KMS-11 (cell line): ENCODE results near the gene CENPX.

Experiments used
- H2AFZ ChIP-seq: fragments of 200-600 bp; sonication (generic); 2 replicates; pipeline ENCODE4 v1.6.1; 2016; ENCODE audit warnings: antibody characterized with exemption, mixed run types, low read depth
- H3K27ac ChIP-seq: fragments of 200-600 bp; sonication (generic); 2 replicates; pipeline ENCODE4 v1.6.1; 2016; ENCODE audit warnings: mild to moderate bottlenecking, mixed run types
- H3K27me3 ChIP-seq: fragments of 200-600 bp; sonication (generic); 2 replicates; pipeline ENCODE4 v1.6.1; 2017; ENCODE audit warnings: mild to moderate bottlenecking, low read depth, mixed run types, moderate library complexity; ENCODE audit not compliant: insufficient read depth
- H3K36me3 ChIP-seq: fragments of 200-600 bp; sonication (generic); 2 replicates; pipeline ENCODE4 v1.6.1; 2017; ENCODE audit warnings: mild to moderate bottlenecking, mixed run types; ENCODE audit not compliant: insufficient read depth
- H3K4me1 ChIP-seq: fragments of 200-600 bp; sonication (generic); 2 replicates; pipeline ENCODE4 v1.6.1; 2016; ENCODE audit warnings: mild to moderate bottlenecking, low read depth, mixed run types; ENCODE audit not compliant: poor library complexity, severe bottlenecking
- H3K4me2 ChIP-seq: fragments of 200-600 bp; sonication (generic); 2 replicates; pipeline ENCODE4 v1.7.0; 2016; ENCODE audit warnings: mild to moderate bottlenecking, mixed run types
- H3K4me3 ChIP-seq: fragments of 200-600 bp; sonication (generic); IDR thresholded peaks from 2 replicates; pipeline ENCODE4 v1.6.1; 2017; ENCODE audit warnings: low read depth, low read length, mixed read lengths; ENCODE audit not compliant: insufficient read depth
- H3K79me2 ChIP-seq: fragments of 200-600 bp; sonication (generic); 2 replicates; pipeline ENCODE4 v1.6.1; 2016; ENCODE audit warnings: low read depth, mixed run types; ENCODE audit not compliant: insufficient read depth
- H3K9ac ChIP-seq: fragments of 200-600 bp; sonication (generic); 2 replicates; pipeline ENCODE4 v1.6.1; 2016; ENCODE audit warnings: mild to moderate bottlenecking, mixed run types
- H4K20me1 ChIP-seq: fragments of 200-600 bp; sonication (generic); 2 replicates; pipeline ENCODE4 v1.6.1; 2016; ENCODE audit warnings: mild to moderate bottlenecking, mixed run types; ENCODE audit not compliant: insufficient read depth
- TF ChIP-seq, protein P1 (sequence below): fragments of 200-600 bp; sonication (generic); conservative IDR thresholded peaks from 2 replicates; pipeline ENCODE4 v1.6.1; 2017; ENCODE audit warnings: low read depth, mild to moderate bottlenecking, antibody characterized with exemption, low read length, moderate library complexity, mixed read lengths

The CENPX gene

DNA sequence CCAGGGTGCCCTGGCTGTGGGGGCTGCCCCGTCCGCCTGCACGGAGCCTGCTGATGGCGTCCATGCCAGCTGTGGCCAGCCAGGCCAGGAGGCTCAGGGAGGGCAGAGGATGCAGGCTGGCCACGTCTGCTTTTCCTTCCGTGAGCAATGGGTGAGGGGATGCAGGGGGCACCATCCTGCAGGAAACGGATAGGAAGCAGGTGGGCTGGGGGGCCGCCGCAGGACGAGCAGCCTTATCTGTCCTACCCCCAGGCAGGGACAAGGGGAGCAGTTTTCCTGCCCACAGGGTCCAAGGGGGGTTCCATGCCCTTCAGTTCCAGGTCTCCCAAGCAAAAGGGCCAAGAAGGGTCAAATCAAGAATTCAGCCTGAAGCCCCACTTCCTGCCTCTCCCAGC is 36.2 kb upstream of the CENPX start:
- H2AFZ ChIP-seq, result no peak overlapping the region
- H3K27ac ChIP-seq, result no peak overlapping the region
- H3K4me1 ChIP-seq, result no peaks in the 10 kb centered on the region
- H3K9ac ChIP-seq, result no peak overlapping the region
- H3K4me3 ChIP-seq, result no peak overlapping the region
- no peaks in the 10 kb centered on the region for H3K27me3 ChIP-seq
- TF ChIP-seq, protein P1, sequence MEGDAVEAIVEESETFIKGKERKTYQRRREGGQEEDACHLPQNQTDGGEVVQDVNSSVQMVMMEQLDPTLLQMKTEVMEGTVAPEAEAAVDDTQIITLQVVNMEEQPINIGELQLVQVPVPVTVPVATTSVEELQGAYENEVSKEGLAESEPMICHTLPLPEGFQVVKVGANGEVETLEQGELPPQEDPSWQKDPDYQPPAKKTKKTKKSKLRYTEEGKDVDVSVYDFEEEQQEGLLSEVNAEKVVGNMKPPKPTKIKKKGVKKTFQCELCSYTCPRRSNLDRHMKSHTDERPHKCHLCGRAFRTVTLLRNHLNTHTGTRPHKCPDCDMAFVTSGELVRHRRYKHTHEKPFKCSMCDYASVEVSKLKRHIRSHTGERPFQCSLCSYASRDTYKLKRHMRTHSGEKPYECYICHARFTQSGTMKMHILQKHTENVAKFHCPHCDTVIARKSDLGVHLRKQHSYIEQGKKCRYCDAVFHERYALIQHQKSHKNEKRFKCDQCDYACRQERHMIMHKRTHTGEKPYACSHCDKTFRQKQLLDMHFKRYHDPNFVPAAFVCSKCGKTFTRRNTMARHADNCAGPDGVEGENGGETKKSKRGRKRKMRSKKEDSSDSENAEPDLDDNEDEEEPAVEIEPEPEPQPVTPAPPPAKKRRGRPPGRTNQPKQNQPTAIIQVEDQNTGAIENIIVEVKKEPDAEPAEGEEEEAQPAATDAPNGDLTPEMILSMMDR, result no peak
- H3K36me3 ChIP-seq, result peaks cover 13% of the 10 kb centered on the region
- H3K4me2 ChIP-seq, result no peak overlapping the region
- H4K20me1 ChIP-seq, result no peaks in the 10 kb centered on the region
- H3K79me2 ChIP-seq, result no peaks in the 10 kb centered on the region

DNA sequence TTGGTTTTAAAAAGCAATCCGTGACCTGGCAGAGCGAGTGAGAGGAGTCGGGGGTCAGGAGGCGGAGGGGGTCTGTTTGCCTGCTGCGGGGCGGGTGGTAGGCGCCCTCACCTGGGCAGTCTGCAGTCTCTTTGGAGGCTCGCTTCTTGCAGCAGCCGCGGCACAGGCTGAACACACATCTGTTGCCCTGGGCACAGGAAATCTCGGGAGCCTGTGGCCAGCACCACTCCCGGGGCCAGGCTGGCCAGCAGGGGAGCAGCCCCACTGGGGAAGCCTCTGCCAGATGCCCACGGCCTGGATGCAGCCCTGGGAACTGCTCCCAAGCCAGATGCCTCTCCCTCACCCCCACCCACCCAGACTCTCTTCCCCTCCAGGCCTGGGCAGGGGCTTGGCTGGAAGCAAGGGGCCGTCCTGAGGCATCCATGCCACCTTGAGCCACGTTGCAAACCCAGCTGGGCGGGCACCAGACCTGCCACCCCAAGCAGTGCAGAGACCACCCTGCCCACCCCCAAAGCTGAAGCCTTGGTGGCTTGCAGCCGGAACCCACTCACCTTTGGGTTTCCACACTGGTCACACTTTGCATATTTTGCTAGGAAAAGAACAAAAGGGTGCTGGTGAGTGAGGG is 35.7 kb upstream of the CENPX start:
- H3K4me3 ChIP-seq, result no peak overlapping the region
- H3K27ac ChIP-seq, result no peak overlapping the region
- no peaks in the 10 kb centered on the region for H3K27me3 ChIP-seq
- H3K36me3 ChIP-seq, result peaks cover 13% of the 10 kb centered on the region
- TF ChIP-seq, protein P1, result no peak
- no peak overlapping the region for H2AFZ ChIP-seq
- H4K20me1 ChIP-seq, result no peaks in the 10 kb centered on the region
- peaks cover 5% of the 10 kb centered on the region for H3K4me1 ChIP-seq
- H3K4me2 ChIP-seq, result no peak overlapping the region
- peaks cover 5% of the 10 kb centered on the region; the same call in 1 of the 2 replicates for H3K79me2 ChIP-seq
- no peak overlapping the region for H3K9ac ChIP-seq

DNA sequence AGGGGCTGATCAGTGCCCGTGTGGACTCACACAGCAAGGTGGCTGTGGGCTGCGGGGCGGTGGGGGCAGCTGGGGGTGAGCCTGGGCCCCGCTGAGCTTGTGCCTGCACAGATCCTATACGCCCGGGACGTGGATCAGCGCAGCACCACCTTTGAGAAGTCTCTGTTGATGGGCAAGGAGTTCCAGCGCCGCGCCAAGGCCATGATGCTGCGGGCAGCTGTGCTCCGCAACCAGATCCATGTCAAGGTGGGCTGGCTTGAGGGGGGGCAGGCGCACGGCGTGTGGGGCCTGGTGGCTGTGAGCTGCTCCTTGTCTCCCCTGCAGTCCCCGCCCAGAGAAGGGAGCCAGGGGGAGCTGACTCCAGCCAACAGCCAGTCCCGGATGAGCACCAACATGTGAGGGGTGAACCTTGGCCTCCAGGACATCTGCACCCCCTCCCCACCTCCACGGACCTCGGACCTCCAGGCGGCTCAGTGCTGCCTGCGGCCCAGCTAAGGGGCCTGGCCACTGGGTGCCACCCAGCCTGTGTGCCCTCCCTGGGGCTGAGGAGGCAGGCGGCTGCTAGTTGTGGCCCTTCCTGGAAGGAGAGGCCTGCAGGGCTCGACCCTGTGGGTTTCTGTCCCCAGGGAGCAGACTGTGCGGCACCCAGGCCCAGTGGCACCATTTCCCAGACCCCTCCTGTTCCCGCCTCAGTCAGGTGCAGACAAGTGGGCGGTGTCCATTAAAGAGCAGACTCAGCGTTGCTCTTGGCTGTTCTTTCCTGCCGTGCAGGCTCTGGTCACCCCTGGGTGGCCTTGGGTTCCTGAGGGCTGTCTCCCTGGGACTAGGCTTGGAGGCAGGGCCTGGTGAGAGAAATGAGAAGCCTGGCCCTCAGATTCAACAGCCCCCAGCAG is 34.3 kb upstream of the CENPX start:
- Histone ChIP-seq H3K79me2 (peaks cover 17% of the 10 kb centered on the region; the same call in 1 of the 2 replicates), H3K4me2 (no peak overlapping the region), H2AFZ (no peak overlapping the region), H3K9ac (no peak overlapping the region), H3K4me3 (no peak overlapping the region), H4K20me1 (no peaks in the 10 kb centered on the region), H3K27me3 (no peaks in the 10 kb centered on the region), H3K4me1 (peaks cover 13% of the 10 kb centered on the region), H3K36me3 (peaks cover 8% of the 10 kb centered on the region; the same call in 1 of the 2 replicates), H3K27ac (no peak overlapping the region)
- TF ChIP-seq, protein P1, result no peak

DNA sequence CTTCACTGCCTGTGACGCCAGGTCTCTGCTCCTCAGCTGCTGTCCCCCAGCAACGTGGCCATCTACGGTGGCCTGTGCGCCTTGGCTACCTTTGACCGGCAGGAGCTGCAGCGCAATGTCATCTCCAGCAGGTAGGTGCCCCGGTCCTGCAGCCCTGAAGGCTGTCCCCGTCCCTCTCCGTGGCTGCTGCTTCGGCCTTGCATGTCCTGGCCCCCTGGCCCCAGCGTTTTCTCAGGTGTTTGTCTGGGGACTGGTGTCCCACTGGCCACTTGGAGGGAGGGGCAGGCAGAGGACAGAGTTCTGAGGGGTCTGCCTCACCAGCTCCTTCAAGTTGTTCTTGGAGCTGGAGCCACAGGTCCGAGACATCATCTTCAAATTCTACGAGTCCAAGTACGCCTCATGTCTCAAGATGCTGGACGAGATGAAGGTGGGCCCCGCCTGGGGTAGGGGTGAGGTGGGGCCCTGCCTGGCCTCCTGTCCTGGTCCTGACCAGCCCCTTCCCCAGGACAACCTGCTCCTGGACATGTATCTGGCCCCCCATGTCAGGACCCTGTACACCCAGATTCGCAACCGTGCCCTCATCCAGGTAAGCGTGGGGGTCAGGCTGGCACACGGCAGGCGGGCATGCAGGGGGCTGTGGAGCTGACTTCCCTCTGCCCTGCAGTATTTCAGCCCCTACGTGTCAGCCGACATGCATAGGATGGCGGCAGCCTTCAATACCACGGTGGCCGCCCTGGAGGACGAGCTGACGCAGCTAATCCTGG is 33.5 kb upstream of the CENPX start:
- H4K20me1 ChIP-seq, result no peaks in the 10 kb centered on the region
- H2AFZ ChIP-seq, result no peak overlapping the region
- H3K36me3 ChIP-seq, result peaks cover 8% of the 10 kb centered on the region; the same call in 1 of the 2 replicates
- no peak overlapping the region for H3K9ac ChIP-seq
- TF ChIP-seq, protein P1, result no peak
- no peaks in the 10 kb centered on the region for H3K27me3 ChIP-seq
- peaks cover 13% of the 10 kb centered on the region for H3K4me1 ChIP-seq
- no peak overlapping the region for H3K4me2 ChIP-seq
- H3K27ac ChIP-seq, result no peak overlapping the region
- H3K4me3 ChIP-seq, result no peak overlapping the region
- H3K79me2 ChIP-seq, result peaks cover 17% of the 10 kb centered on the region; the same call in 1 of the 2 replicates
